ENCODE results near the gene PTOV1. TPM values are rescaled to one million over a fixed set of nuclear protein-coding genes. Genes with fewer than 3 reads are reported as not detected.
A peak's percentile ranks its signal among the peaks of the same experiment; 100 is the strongest.

The PTOV1 gene
- total and polyA plus RNA-seq, 2 of the 8 experiments (the other 6 are each of a cell fraction or from before 2014, with no cell fraction given), result 147 to 251 TPM

DNA sequence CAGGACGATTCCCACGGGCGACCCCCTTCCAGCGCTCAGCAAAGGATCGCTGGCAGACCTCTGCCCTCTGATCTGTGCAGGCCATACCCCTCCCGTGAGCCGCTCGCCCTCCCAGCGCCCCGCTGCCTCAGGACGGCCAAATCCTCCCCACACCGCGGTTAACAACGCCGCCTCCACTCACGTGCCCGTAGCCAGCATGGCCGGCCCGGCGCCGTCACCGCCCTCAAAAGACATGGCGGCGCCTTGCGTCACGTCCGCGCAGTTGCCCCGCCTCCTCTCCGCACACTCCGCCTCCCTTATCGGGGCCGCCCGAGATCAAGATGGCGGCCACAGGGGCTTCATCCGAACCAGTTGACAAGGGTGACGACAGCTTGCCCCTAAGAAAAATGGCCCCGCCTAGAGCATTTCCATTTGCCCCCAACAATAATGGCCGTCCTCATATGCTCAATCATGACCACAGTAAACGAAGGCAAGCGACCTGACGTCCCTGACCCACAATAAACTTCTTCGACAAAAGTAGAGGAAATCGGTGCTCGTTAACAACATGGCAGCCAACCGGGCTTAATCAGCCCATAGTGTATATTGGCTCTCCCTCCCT is 25.6 kb downstream of the PTOV1 start (continued):
- TF ChIP-seq SP4 (IDR thresholded peaks at IDR 0.05; ENCODE audit: low read length) (no peak; the same call in 1 of the 2 replicates), CREB1 (IDR thresholded peaks at IDR 0.05) (peak; percentile 95), SIX5 (IDR thresholded peaks at IDR 0.05; ENCODE audit: low read depth, low read length) (peak; percentile 81), FOSL1 (IDR thresholded peaks at IDR 0.05; ENCODE audit: insufficient read depth, low read depth, low read length) (no peak), GTF2F1 (IDR thresholded peaks at IDR 0.05; ENCODE audit: borderline replicate concordance, low read depth, low read length) (no peak), SIRT6 (IDR thresholded peaks at IDR 0.05; ENCODE audit: low read length) (no peak), BCL11A (IDR thresholded peaks at IDR 0.05; ENCODE audit: low read depth in 2 of 2, low read length in 2 of 2) (no peak), ZNF274 (IDR thresholded peaks at IDR 0.05; ENCODE audit: borderline replicate concordance, extremely low read depth, low read length) (no peak), TCF12 (IDR thresholded peaks at IDR 0.05; ENCODE audit: low read depth, low read length) (no peak), POLR2A (IDR thresholded peaks at IDR 0.05; ENCODE audit: control extremely low read depth in 1 of 2, low read depth in 2 of 2, low read length in 2 of 2) (peak in 1 of 2 experiments; percentile 87; a peak in 2 of 3 replicates), KDM1A (IDR thresholded peaks at IDR 0.05; ENCODE audit: borderline replicate concordance, low read length) (no peak), EGR1 (IDR thresholded peaks at IDR 0.05; ENCODE audit: borderline replicate concordance, low read depth, low read length) (no peak), KDM4A (IDR thresholded peaks at IDR 0.05; ENCODE audit: low read depth, low read length, severe bottlenecking) (peak; percentile 21), RBBP5 (IDR thresholded peaks at IDR 0.05; ENCODE audit: borderline replicate concordance, low read depth, low read length) (peak; percentile 77; the same call in 1 of the 2 replicates), SP2 (IDR thresholded peaks at IDR 0.05; ENCODE audit: low read length) (no peak; the same call in 1 of the 2 replicates), EZH2 (IDR thresholded peaks at IDR 0.05; ENCODE audit: low read depth, low read length, severe bottlenecking) (no peak), SRF (IDR thresholded peaks at IDR 0.05; ENCODE audit: low read depth, low read length) (no peak), CTBP2 (IDR thresholded peaks at IDR 0.05; ENCODE audit: borderline replicate concordance, insufficient read depth, insufficient read length, low read length) (no peak), GABPA (IDR thresholded peaks at IDR 0.05; ENCODE audit: borderline replicate concordance, insufficient read depth, low read length) (no peak), NRF1 (IDR thresholded peaks at IDR 0.05; ENCODE audit: low read depth, low read length) (no peak)
- TF ChIP-seq, protein P1, sequence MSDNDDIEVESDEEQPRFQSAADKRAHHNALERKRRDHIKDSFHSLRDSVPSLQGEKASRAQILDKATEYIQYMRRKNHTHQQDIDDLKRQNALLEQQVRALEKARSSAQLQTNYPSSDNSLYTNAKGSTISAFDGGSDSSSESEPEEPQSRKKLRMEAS (IDR thresholded peaks at IDR 0.05), result peak; percentile 68
- TF ChIP-seq, protein P2, sequence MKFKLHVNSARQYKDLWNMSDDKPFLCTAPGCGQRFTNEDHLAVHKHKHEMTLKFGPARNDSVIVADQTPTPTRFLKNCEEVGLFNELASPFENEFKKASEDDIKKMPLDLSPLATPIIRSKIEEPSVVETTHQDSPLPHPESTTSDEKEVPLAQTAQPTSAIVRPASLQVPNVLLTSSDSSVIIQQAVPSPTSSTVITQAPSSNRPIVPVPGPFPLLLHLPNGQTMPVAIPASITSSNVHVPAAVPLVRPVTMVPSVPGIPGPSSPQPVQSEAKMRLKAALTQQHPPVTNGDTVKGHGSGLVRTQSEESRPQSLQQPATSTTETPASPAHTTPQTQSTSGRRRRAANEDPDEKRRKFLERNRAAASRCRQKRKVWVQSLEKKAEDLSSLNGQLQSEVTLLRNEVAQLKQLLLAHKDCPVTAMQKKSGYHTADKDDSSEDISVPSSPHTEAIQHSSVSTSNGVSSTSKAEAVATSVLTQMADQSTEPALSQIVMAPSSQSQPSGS (IDR thresholded peaks at IDR 0.05; ENCODE audit: low read length), result peak; percentile 70; the same call in 1 of the 2 replicates
- TF ChIP-seq, protein P3, sequence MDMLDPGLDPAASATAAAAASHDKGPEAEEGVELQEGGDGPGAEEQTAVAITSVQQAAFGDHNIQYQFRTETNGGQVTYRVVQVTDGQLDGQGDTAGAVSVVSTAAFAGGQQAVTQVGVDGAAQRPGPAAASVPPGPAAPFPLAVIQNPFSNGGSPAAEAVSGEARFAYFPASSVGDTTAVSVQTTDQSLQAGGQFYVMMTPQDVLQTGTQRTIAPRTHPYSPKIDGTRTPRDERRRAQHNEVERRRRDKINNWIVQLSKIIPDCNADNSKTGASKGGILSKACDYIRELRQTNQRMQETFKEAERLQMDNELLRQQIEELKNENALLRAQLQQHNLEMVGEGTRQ (IDR thresholded peaks at IDR 0.05; ENCODE audit: low read length), result peak; percentile 39

All from H1 (cell line).